ENCODE results near the gene SYN1.
A peak's percentile ranks its signal among the peaks of the same experiment; 100 is the strongest.

The SYN1 gene

GRCh38 chrX:47574076-47574546 is 45.5 kb downstream of the SYN1 start:
- DNase-seq (ENCODE audit: low read depth, low spot score), result no peak

- DNase-seq (ENCODE audit: low read depth, low spot score), result no peak
These were observed 46.1 kb downstream of the SYN1 start for GRCh38 chrX:47573341-47574075.

GRCh38 chrX:47572773-47573340 is 46.8 kb downstream of the SYN1 start:
- no peak for DNase-seq (ENCODE audit: low read depth, low spot score)

- DNase-seq (ENCODE audit: low read depth, low spot score), result no peak
These were observed 47.8 kb downstream of the SYN1 start for GRCh38 chrX:47571896-47572295.

- no peak for DNase-seq (ENCODE audit: low read depth, low spot score)
These were observed 48.4 kb downstream of the SYN1 start for GRCh38 chrX:47571215-47571614.

- DNase-seq (ENCODE audit: low read depth, low spot score), result no peak
These were observed 48.9 kb downstream of the SYN1 start for GRCh38 chrX:47570794-47571193.

- DNase-seq (ENCODE audit: low read depth, low spot score), result no peak
These were observed 50.9 kb downstream of the SYN1 start for GRCh38 chrX:47568656-47569295.

GRCh38 chrX:47566841-47567240 is 52.8 kb downstream of the SYN1 start:
- no peak for DNase-seq (ENCODE audit: low read depth, low spot score)

GRCh38 chrX:47564438-47565085 is 55.1 kb downstream of the SYN1 start:
- no peak for DNase-seq (ENCODE audit: low read depth, low spot score)

- no peak for DNase-seq (ENCODE audit: low read depth, low spot score)
These were observed 55.8 kb downstream of the SYN1 start for GRCh38 chrX:47563801-47564315.

GRCh38 chrX:47562615-47563243 is 56.9 kb downstream of the SYN1 start:
- no peak for DNase-seq (ENCODE audit: low read depth, low spot score)

- DNase-seq (ENCODE audit: low read depth, low spot score), result no peak
These were observed 58.0 kb downstream of the SYN1 start for GRCh38 chrX:47561659-47562151.

GRCh38 chrX:47560934-47561658 is 58.6 kb downstream of the SYN1 start, which contains the start of gene ARAF:
Gene ARAF (plus strand): TSS chrX:47561205. CDS start chrX:47562968, 1,763 bp downstream.
- DNase-seq (ENCODE audit: low read depth, low spot score), result peak; percentile 97

GRCh38 chrX:47560179-47560933 is 59.3 kb downstream of the SYN1 start:
- DNase-seq (ENCODE audit: low read depth, low spot score), result no peak

- DNase-seq (ENCODE audit: low read depth, low spot score), result no peak
These were observed 61.2 kb downstream of the SYN1 start for GRCh38 chrX:47558436-47558835.

- DNase-seq (ENCODE audit: low read depth, low spot score), result peak; percentile 71
These were observed 63.5 kb downstream of the SYN1 start for GRCh38 chrX:47556045-47556623.

GRCh38 chrX:47543496-47543895 is 76.2 kb downstream of the SYN1 start:
- DNase-seq (ENCODE audit: low read depth, low spot score), result no peak

GRCh38 chrX:47540754-47541538 is 78.7 kb downstream of the SYN1 start:
- DNase-seq (ENCODE audit: low read depth, low spot score), result peak; percentile 64

GRCh38 chrX:47539860-47540259 is 79.8 kb downstream of the SYN1 start:
- no peak for DNase-seq (ENCODE audit: low read depth, low spot score)

Data from brain pericyte (primary cell).